NCI-H2081 treated with DMSO at 0.1 percent for 48 hours (cell line): ENCODE results near the gene TMEM272.

Source experiments
- DNase-seq: peaks from one replicate; lab custom pipeline; 2025; lab: John Stamatoyannopoulos, UW

Gene TMEM272

DNA sequence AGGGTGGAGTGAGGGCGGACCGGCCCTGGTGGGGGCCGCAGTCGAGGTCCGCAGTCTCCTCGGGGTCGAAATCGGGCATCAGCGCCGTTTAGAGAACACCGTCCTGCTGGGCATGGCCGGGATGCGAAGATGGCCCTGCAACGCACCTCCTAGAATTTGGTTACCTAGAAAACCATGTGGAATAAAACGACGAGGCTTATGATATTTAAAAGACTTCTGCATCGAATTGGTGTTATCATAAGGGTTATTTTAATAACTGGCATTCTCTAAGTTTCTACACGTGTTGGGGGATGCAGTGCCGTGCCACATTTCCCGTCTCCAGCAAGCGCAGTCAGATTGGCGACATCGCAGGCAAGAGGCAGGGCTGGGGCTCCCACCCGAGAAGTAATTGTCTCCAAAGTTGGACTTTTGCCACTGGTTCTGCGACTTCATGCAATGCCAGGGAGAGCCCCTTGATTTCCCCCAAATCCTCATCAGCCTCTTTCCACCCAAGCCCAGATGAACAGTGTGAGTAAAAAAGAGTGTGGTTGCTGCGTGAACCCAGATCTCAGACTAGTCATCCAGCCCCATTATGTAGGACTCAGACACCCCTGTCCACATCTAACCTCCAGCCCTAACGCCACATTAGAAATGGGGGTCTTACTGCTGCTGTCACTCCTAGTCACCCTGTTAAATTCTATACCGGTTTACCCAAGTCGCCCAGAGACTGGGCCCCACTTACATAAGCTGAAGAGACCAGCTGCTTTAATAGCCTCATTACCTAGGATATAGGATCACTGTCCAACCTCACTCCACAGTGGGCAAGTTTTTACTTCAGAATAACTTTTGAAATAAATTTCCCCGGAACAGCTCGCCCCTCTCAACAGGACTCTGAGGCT, 40.4 kb downstream of the TMEM272 start:
- DNase-seq = no peak

DNA sequence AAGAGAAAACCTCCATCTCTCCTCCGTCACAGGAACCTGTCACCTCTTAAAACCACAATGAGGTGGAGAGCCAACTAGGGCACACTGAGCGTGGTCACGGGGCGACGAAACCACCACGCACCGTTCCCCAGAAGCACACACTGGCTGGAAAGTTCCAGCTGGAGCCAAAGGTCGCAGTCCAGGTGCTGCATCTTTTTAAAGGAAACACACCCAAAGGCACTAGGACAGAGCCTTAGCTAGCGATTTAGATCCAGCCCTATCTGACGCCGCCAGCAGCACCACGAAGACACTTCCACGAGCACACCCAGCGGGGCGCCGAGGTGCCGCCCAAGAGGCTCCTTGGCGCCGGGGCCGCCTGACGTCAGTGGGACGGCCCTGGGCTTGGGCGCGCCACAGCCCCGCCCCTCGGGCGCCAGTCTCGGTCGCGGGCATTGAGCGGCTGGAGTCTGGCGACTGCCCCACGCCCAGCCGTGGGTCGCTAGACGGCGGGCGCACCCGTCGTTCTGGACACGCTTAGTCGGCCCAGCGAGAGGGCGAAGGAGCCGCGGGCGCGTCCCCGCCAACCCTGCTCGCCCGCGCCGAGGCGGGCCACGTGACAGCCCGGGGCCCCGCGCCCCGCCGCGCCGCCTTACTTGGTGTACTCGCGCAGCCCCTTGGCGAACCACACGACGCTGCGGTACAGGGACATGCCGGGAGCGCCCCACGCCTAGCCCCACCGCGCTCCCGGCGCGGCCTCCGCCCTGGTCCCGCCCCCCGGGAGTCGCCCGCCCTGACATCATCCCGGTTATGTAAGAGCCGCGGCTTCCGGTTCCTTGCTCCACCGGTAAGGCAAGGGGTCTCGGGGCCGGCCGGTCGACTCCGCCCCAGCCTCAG, 41.3 kb downstream of the TMEM272 start, which contains the start of gene DHRS12:
Gene DHRS12, minus strand, starts transcription at position 742 of the 873 bp plus-strand sequence. CDS start 4,504 bp downstream, outside the sequence.
- no peak for DNase-seq

- DNase-seq = no peak
Measured at GRCh38 chr13:51802631-51803418, 42.2 kb downstream of the TMEM272 start.

- DNase-seq = no peak
Measured at GRCh38 chr13:51801631-51802099, 43.3 kb downstream of the TMEM272 start.

DNA sequence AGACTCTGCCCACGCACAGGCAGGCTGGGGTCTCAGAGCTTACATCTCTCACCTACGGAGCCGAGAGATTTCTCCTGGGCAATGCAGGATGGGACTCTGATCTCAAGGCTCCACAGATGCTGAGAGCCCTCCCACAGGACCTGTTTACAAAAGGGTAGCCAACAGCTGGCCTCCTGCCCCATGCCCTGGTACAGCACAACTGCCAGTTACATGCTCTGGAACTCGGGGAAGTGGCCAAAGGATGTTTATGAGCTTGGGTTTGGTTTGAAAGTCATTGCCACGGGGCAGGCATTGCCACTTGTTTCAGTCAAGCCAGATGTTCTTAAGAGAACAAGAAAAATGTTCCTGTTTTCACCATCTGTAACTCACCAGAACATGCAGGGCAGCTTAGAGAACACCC, 44.5 kb downstream of the TMEM272 start:
- no peak for DNase-seq

- DNase-seq = no peak
Measured at GRCh38 chr13:51799261-51799660, 45.7 kb downstream of the TMEM272 start.

- DNase-seq = peak; percentile 56
Measured at GRCh38 chr13:51797664-51798488, 47.1 kb downstream of the TMEM272 start.

GRCh38 chr13:51796546-51796945, 48.4 kb downstream of the TMEM272 start:
- no peak for DNase-seq

GRCh38 chr13:51795419-51795818, 49.6 kb downstream of the TMEM272 start:
- DNase-seq = no peak

- DNase-seq = no peak
Measured at GRCh38 chr13:51794964-51795363, 50.0 kb downstream of the TMEM272 start.

- no peak for DNase-seq
Measured at GRCh38 chr13:51793570-51794271, 51.3 kb downstream of the TMEM272 start.

DNA sequence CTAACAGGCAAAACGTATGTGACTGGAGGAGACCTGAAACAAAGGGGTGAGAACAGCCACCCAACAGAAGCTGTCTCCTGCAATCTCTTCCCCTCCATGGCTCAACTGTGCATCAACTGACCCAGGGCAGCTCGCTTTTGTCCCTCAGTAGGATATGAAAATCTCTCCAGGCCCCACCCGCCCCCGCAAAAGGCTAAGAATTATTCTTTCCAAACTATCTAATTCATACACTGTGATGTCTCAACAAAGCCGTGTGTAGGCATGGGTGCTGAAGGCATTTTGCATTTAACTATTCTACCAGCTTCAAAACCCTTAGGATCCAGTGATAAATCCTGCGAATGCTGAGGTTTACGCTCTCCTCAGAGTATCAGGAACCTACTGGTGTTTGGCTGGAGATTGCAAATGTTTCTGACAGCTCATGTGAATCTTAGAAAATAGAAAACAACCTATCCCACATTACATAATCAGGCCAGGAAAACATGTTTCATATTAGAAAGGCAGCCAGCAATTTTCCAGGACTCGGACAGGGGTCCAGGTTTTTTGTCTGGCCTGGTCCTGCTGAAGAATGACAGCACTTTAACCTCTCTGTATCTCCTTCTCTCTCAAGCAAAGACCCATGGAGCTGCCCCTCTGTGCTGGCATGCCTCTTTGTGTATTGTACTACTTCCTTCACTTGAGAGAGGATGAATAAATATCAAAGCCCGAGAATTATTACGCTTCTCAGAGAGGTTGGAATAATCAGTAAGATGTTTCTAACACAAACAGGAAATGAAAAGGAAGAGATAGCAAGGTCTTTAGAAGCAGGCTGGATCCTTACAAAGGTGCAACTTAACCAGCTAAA, 58.3 kb downstream of the TMEM272 start:
- DNase-seq = no peak

- DNase-seq = no peak
Measured at GRCh38 chr13:51785712-51786424, 59.1 kb downstream of the TMEM272 start.

DNA sequence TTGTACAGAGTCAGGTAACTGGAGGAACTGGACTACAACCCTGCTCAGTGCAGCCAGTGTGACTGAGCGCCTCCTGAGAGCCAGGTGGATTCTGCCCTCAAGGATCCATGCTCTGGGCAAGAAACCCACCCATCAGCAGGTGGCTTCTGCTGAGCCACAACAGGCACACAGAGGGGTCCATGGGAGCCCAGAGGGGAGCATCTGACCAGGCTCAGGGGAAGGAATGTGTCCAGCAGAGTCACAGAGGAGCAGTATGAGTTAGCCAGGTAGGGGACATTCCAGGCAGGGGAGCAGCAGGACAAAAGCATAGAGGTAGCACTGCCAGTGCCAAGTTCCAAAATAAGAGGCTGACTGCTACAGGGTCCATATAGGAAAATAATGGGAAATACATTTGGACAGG, 60.9 kb downstream of the TMEM272 start:
- no peak for DNase-seq

GRCh38 chr13:51783428-51784094, 61.4 kb downstream of the TMEM272 start:
- no peak for DNase-seq

- no peak for DNase-seq
Measured at GRCh38 chr13:51782026-51782710, 62.8 kb downstream of the TMEM272 start.

DNA sequence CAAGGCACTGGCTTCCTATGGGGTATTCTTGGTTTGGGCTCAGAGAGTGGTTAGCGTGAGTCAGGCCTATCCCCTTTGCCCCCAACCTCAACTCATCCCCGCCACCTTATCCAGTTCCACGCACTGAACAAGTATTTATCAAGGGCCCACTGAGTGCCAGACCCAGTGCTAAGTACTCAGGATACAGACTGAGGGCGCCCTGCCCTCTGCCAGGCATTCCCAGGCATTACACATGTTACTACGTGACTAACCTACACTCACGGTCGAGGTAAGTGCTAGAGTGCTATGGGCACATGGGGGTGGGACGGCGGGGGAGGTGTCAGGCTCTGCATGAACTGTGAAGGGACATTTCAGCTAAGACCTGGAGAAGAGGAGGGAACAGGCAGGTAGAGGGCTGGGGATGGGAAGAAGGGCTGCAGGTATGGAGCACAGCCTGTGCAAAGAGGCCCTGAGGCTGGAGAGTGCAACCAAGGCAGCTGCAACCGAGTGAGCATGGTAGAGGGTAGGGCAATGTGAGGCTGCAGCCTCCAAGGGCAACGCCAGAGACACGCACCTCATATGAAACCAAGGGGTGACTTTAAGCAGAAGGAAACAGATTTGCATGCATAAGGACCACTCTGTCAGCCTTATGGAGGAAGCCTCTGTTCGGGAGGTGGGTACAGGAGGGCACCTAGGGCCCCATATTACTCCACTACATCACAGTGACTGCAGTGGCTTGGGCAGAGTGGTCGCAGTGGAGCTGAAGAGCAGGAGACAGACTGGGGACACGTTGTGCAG, 63.5 kb downstream of the TMEM272 start:
- no peak for DNase-seq
